Activated CD8-positive, alpha-beta memory T cell treated with anti-CD3 and anti-CD28 coated beads for 48 hours (primary cell): Measurements from ENCODE around the gene RAP1GDS1.
A peak's percentile ranks its signal among the peaks of the same experiment; 100 is the strongest.
"Not testable (repeated sequence)": the region's sequence is repeated elsewhere in the genome, so short reads cannot be mapped to it uniquely, and the experiment has no call there.

ENCODE experiments used
- DNase-seq, 3 experiments: peaks; one replicate each; pipeline ENCODE4 v3.0.0-alpha.2; 2020; ENCODE audit warnings: low read depth in 2 of 3, low spot score in 2 of 3

RAP1GDS1 gene

GRCh38 chr4:98430708-98431403 is 169.7 kb downstream of the RAP1GDS1 start:
- no peak for DNase-seq

DNA sequence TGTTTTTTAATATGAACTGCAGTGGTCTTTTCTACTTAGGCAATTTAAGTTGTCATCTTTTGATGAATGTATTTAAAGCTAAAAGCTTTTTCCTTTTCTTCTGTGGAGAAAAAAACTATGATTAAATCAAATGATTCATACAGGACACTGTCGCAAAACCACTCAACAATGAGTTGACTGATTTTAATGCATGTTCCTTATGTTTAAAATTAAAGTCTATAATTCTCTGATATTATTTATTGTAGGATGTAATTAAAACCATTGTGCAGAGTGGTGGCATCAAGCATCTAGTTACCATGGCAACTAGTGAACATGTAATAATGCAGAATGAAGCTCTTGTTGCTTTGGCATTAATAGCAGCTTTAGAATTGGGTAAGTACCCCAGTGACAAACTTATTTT is 172.5 kb downstream of the RAP1GDS1 start:
- no peak for DNase-seq

DNA sequence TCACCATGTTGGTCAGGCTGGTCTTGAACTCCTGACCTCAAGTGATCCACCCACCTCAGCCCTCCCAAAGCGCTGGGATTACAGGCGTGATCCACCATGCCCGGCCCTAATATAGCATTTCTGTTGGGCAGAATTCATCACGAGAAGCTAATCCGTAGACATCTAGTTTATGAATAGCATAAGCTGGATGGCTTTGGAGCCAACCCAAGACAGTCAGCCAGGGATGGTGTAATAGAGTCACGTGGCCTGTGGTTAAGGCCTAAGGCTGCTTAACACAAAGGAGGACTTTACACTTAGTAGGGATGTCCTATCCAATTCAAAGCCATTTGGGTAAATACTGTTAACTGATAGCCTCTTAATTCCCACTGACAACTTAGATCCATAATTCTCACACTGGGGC is 173.6 kb downstream of the RAP1GDS1 start:
- DNase-seq: no peak

DNA sequence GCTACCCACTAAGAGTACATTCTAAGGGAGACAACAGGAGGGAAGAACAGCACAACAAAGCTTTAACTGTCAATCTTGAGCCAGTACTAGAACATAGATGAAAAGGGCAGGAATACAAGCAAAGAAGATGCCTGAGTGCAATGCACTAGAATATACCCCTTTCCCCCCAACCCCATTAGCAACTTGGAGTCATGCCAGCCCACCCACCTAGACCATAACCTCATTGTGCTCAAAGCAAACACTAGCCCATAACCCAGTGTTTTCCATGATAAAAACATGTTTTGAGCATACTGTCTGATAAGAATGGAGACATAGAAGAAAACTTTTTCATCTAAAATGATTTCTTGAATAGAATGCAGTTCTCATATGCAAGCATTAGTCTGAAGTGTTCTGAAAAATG is 183.2 kb downstream of the RAP1GDS1 start:
- no peak for DNase-seq

DNA sequence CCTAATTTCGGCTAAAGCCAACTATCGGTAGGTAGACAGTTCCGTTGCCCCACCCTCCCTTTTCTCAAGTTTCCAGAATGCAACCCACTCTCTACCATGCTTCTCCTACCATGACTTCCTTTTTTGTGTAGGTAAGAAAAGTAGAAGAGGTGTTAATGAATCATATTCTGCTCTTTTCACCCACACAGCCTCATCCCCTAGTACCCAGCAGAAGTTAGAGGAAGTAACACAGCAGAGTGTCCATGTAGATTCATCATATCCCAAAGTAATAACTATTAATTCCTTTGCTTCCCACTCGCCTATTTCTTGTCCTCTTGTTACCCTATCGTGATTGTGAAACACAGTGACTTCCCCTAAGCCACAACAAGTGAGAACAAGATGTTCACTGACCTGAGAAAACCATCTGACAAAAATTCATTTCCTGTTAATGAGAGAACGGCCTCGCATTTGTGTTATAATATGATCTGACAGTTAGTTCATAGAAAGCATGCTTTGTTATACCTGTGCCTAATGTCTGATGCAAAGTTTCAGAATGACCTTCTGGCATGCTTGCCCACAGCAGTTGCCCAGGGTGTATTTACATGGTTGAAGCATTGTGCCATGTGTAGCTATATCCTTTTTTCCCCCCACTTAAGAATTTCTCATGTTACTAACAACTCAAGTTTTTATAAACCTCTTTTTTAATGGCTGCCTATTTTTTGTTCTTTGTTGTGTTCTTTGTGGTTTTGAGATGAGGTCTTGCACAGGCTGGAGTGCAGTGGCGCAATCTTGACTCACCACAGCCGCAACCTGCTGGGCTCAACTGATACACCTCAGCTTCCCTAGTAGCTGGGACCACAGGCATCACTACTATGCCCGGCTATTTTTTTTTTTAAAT is 185.6 kb downstream of the RAP1GDS1 start:
- peak in 1 of 3 experiments; percentile 45 for DNase-seq

- DNase-seq: no peak
Measured at GRCh38 chr4:98447648-98448047, 186.5 kb downstream of the RAP1GDS1 start.

GRCh38 chr4:98448908-98449307 is 187.7 kb downstream of the RAP1GDS1 start:
- DNase-seq: no peak

DNA sequence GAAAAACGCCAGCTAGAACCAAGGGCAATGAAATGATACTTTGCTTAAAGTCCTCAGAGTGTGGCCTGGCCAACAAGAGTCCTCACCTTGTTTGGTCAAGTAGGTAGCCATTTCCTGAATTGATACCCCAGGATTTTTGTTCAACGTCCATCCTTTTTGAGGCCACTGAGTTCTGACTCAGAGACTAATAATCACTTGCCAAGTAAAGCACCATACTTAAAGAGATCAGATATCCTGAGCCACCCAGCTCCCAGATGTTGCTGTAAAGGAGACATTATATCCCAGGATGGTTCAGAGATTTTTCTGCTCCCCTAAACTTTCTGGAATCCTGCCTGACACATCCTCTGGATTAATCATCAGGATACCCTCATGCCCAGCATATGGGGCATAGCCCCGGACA is 190.9 kb downstream of the RAP1GDS1 start:
- DNase-seq: no peak

DNA sequence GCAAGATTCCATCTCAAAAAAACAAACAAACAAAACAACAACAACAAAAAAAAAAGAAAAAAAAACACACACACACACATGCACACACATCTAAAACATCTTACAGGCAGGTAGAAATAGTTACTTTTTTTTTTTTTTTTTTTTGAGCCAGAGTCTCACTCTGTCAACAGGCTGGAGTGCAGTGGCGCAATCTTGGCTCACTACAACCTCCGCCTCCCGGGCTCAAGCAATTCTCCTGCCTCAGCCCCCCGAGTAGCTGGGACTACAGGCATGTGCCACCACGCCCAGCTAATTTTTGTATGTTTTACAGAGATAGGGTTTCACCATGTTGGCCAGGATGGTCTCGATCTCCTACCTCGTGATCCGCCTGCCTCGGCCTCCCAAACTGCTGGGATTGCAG is 196.2 kb downstream of the RAP1GDS1 start:
- DNase-seq: not testable (repeated sequence)

DNA sequence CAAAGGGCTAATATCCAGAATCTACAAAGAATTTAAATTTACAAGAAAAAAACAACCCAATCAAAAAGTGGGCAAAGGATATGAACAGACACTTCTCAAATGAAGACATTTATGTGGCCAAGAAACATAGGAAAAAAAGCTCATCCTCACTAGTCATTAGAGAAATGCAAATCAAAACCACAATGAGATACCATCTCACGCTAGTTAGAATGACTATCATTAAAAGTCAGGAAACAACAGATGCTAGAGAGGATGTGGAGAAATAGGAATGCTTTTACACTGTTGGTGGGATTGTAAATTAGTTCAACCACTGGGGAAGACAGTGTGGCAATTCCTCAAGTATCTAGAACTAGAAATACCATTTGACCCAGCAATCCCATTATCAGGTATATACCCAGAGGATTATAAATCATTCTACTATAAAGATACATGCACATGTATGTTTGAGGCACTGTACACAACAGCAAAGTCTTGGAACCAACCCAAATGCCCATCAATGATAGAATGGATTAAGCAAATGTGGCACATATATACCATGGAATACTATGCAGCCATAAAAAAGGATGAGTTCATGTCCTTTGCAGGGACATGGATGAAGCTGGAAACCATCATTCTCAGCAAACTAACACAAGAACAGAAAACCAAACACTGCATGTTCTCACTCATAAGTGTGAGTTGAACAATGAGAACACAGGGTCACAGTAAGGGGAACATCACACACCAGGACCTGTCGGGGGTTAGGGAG is 200.1 kb downstream of the RAP1GDS1 start:
- DNase-seq: not testable (repeated sequence)

DNA sequence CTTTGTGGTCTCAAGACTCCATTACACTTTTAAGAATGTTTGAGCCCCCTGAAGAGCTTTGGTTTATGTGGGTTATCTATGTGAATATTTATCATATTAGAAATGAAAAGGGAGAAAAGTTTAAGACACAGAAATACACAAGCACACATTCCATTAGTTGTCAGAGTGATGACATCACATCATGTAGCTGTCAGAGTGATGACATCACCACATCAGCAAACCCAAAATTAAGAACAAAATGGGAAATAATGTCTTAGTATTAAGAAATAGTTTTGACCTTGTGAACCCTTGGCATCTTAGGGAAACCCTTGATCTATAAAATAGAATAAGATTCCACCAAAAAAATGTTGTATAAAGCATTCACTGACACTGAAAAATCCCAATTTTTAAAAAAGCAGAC is 201.3 kb downstream of the RAP1GDS1 start:
- no peak for DNase-seq

DNA sequence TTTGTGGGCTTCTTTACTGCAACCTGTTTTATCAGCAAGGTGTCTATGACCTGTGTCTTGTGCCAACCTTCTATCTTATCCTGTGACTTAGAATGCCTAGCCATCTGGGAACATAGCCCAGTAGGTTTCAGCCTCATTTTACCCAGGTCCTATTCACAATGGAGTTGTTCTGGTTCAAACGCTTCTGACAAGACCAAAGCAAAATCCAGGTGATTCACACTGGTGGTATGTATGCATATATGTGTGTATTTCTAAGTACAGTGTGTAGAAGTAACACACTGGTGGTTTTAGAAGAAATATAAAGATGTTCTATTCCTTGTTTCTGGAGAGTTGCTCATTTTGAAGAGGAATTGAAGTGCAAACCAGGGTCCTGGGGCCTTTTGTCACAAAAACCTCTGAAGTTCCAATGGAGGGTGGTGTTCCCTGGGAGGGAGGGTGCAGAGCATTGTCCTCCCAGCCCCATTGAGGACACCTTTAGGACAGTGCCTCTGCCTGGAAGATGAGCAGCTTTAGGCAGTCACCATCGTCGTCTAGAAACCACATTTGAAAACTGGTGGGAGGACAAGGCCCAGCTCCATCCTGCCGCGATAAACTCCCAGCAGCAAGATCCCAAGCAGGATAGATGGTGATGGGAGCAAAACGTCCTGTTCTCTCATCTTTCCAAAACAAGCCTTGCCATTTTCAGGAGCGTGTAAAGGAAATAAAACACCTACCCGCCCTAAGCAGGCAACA is 205.8 kb downstream of the RAP1GDS1 start:
- DNase-seq: no peak

DNA sequence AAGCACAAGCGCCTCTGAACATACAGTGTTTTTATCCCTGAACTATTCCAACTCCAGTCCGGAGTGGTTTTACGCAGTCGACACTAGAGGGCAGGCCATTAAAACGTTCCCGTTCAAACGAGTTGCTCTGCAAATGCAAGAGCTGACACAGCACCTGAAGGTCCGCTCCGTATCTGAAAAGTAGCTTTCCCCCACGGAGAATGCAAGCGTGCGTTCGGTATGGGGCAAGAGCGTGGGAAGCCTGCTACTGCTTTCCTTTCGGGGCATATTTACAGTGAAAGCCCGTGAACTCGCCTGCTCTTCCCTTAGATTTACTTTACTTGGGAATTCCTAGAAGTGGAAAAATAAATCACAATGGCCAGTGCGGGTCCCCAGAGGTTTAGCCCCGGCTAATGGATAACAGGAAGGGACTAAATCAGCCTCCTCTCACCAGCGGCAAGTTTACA is 206.5 kb downstream of the RAP1GDS1 start:
- DNase-seq: peak; percentile 17 to 33 (median 23)

- DNase-seq: no peak
Measured at GRCh38 chr4:98468709-98469108, 207.5 kb downstream of the RAP1GDS1 start.

GRCh38 chr4:98469771-98470170 is 208.6 kb downstream of the RAP1GDS1 start:
- DNase-seq: no peak

DNA sequence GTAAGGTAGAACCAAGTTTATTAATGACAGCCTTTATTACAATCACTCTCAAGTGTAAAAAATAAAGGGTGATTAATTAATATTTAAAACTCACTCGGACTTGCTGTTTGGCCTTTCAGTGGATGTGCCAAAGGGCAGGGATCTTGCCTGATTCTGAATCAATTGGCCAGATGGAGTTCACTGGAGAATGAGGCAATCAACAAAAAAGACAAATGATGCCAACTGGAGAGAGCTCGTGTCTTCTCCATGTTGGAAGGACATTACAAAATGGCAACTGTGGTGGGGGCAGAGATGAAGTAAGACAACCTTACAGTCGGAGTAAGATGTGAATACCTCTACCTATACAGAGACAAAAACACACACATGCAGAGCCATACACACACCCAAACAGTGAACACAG is 209.2 kb downstream of the RAP1GDS1 start:
- DNase-seq: no peak

DNA sequence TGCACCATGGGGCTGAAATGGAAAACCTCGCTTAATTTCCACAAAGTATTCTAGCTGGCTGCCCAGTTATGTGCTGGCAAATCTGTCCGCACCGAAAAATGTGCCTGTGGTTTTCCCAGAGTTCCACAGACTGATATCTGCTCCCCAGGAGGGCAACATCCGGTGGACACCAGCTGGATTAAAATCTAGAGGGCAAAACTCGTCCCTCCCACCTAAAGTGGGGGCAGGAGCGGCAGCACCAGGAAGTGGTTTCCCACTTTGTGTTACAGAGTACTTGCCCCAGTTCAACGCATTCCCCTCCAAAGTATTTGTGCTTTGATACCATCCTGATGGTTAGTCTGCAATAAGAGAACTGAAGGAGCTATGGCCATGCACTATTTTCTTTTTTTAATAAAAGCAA is 209.6 kb downstream of the RAP1GDS1 start:
- DNase-seq: no peak

GRCh38 chr4:98473046-98473445 is 211.9 kb downstream of the RAP1GDS1 start:
- DNase-seq: no peak

DNA sequence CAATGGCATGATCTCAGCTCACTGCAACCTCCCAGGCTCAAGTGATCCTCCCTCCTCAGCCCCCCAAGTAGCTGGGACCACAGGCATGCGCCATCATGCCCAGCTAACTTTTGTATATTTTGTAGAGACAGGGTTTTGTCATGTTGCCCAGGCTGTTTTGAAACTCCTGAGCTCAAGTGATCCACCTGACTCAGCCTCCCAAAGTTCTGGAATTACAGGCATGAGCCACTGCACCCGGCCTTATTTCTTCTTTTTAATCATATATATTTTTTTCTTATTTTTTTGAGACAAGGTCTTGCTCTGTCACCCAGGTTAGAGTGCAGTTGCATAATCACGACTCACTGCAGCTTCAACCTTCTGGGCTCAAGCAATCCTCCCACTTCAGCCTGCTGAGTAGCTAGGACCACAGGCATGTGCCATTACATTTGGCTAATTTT is 213.2 kb downstream of the RAP1GDS1 start:
- no peak for DNase-seq

DNA sequence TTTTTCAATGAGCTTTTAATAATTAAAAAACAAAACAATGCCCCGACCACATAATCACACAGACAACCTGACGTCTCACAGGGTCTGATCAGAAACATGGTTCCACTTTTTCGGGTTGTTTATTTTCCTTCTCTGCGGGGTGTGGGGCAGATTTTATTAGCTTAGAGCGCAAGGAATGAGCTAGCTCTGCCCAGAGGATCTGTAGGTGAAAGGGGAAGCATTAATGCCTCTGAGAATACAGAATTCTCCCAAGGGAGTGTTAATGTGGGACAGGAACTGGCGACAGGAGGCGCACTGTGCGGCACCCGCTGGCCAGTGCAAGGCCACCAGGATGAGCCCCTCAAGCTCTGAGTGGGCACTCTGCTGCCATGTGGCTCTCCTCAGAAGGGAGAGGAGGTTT is 215.7 kb downstream of the RAP1GDS1 start:
- no peak for DNase-seq

- DNase-seq: not testable (repeated sequence)
Measured at GRCh38 chr4:98479590-98479989, 218.4 kb downstream of the RAP1GDS1 start.
